Middle frontal gyrus (tissue), 1 donor: ENCODE data around the gene OSMR.

Source experiments
- DNase-seq: peaks from one replicate; pipeline ENCODE4 v3.0.0-alpha.2; 2015; ENCODE audit warnings: low spot score; ENCODE audit errors: extremely low spot score

OSMR gene

DNA sequence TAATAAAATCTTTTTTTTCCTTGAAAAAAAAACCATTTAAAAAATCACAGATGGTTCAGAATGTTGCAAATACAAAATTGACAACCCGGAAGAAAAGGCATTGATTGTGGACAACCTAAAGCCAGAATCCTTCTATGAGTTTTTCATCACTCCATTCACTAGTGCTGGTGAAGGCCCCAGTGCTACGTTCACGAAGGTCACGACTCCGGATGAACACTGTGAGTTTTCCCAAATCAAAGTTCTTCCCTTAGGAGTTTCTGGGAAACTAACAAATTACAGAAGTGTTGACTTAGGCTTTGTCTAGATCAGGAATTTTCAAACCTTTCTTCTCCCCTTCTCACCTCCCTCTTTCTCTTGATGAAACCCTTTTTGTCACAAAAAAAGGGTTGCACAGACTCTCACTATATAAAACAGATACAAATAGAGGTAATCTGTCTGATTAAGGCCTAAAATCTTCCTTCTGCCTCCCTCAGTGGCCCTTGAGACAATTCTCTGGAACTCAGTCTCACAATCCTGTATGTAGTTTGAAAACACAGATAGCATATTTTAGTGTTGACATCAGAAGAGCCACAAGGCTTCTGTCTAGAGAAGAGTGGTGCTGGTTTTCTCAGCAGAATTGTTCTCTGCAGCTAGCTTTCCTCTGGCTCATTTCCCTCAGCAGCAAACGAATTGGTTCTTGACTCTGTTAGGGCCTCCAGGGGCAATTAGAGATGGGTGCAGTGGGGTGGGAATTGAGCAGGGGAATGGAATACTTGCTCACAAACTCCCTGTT, 79.5 kb downstream of the OSMR start:
- no peak for DNase-seq

DNA sequence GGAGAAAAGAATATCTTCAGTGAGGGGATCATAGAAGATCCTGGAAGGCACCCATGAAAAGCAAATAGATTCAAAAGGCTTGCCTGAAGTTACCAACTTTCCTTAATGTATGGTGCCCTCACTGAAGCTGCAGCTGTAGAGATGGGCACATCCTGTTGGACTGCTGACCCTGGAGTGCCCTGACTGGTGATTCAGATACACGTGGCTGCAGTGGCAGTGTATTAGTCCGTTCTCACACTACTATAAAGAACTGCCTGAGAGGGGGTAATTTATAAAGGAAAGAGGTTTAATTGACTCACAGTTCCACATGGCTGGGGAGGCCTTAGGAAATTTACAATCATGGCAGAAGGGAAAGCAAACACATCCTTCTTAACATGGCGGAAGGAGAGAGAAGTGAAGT, 80.3 kb downstream of the OSMR start:
- no peak for DNase-seq

DNA sequence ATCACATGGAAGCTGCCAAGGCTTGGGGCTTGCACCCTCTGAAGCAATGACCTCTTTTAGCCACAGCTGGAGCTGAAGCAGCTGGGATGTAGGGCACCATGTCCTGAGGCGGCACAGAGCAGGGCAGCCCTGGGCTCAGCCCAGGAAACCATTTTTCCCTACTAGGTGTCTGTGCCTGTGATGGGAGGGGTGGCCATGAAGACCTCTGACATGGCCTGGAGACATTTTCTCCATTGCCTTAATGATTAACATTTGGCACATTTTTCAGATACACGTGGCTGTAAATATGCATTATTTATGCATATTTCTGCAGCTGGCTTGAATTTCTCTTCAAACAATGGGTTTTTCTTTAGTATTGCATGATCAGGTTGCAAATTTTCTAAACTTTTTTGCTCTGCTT, 81.7 kb downstream of the OSMR start:
- no peak for DNase-seq

DNA sequence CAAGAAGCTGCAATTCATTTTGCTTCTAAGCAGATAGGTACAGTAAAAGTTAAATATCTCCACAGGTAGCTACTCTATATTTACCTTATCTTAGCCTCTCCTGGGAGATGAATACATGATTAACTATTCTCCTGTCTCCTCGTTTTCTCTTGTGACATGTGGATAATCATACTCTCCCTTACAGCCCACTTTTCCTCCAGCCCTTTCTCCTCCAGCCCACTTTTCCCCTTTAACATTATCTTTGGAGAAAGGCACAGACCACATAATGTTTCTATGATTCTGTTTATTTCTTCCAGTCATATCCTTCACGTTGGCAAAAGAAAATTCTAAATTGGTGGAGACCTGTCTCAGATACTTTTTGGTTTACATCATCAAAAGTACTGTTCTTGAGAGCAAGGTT, 84.0 kb downstream of the OSMR start:
- DNase-seq: no peak

DNA sequence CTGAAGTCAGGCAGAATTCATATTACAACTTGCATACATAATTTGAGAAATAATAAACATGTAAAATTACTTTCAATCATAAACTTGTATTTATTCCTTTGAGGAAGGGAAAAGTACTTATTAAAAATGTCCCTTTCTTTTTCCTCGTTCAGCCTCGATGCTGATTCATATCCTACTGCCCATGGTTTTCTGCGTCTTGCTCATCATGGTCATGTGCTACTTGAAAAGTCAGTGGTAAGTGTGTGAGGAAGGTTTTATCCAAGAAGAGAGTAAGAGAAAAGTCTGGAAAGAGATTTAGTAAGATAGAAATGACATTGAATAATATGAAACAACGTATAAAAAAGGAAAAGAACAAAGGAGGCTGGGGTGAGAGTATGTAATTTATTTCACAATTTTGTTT, 85.9 kb downstream of the OSMR start:
- DNase-seq: no peak

DNA sequence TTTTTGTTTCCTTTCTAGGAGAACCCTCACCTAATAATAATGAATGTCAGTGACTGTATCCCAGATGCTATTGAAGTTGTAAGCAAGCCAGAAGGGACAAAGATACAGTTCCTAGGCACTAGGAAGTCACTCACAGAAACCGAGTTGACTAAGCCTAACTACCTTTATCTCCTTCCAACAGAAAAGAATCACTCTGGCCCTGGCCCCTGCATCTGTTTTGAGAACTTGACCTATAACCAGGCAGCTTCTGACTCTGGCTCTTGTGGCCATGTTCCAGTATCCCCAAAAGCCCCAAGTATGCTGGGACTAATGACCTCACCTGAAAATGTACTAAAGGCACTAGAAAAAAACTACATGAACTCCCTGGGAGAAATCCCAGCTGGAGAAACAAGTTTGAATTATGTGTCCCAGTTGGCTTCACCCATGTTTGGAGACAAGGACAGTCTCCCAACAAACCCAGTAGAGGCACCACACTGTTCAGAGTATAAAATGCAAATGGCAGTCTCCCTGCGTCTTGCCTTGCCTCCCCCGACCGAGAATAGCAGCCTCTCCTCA, 87.1 kb downstream of the OSMR start:
- no peak for DNase-seq

DNA sequence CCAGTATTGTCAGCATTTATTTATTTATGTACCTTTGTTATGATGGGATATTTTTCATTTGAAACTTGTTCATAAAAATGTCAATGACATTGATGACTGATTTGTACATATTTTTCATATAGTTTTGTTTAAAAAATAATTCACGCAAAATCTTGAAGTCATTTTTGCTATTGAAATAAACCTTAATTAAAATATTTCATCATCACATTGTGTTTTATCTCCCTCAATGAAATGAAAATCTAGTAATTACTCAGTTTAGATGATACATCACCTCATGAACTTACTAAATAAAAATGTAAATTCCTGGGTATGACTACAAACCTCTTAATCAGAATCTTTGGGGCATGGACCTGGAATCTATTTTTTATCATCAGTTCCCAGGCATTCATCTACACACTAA, 89.6 kb downstream of the OSMR start:
- no peak for DNase-seq

DNA sequence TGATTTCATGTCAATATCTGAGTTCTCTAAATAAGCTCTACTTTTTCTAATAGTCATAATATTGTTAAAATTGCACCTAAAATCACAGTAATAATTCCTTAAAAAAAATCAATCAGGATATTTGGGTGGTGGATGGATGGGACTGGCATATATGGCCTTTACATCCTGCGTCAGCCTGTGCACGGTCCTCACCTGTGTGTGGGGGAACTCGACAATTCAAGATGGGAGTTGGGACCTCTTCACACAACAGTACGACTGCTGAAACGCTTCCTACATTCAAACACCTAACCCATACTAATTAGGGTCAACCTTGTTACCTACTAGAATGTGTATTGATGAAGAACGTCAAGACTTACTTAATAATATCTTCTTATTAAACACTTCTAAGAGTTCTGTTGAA, 90.5 kb downstream of the OSMR start:
- DNase-seq: no peak

DNA sequence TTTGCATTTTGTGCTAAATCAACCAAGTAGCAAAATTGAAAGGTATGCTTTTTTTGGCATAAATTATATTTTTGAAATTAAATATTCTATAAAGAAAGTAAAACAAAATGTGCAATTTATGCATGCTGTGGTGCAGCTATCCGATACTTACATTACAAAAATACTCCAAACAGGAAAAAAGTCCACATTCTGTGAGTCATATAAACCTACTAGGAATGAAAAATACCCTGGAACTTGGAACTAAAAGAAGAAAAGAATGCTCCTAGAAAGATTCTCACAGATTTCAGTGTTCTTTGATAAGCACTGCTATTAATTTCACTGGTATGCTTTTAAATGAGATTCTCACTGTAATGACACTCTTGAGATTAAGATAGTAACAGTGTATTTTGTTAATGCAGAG, 92.6 kb downstream of the OSMR start:
- DNase-seq: no peak

DNA sequence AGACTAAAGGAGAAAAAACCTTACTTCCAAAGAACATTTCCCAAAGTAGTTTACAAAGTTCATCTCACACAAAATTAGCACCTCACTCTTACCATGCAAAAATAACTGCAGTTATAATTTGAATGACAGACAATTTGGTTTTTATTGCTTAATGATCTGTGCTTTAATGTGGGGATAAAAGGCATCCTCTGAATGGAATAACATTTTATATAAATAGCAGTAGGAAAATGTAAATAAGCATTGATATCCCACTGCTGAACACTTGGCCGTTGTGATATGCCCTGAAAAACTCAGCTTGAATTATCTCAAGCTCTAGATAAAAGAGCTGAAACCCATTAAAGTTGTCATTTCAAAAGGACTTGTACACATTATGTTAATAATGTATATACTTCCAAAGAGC, 93.2 kb downstream of the OSMR start:
- DNase-seq: no peak

DNA sequence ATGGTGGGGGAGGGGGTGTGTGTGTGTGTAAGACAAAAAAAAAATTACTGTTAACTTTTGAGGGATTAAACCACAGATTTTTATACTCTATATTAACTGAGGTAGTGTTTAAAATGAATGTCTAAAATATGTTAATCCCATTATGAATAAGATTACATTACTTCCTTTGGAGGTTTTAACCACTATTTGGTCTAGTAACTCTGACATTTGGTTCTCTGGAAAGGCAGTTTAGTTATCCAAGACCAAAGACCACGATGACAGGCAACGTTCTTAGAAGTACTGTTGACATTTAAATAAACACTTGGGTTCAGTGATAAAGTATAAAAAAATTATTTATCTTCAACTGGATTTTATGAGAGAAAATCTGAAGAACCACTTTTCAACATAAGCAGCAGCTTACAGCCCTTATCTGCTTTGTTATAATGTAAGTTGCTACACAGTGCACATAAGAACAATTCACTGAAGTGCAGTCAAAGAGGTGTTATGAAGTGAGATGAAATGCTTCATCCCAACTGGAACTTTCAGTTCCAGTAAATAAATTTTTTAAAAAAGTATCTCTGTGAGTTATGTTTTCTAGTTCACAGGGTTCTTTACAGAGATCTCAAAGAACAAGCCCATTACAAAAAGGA, 94.5 kb downstream of the OSMR start:
- no peak for DNase-seq

DNA sequence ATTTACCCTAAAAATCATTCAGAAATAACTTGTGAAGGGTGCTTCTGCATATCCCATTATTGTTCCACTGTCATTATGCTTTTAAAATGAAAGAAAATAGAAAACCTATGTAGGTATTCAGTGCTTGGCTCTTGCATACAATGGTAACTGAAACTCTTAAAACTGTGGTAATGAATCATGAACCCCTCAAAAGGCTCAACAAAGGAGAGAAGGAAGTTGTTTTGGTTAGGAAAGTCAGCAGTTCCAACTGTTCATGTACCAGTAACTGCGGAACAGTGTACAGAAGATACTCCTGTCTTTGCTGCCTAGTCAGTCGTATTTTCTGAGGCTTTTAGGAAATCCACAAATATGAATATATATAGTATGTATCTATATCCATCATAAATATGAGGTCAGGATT, 96.1 kb downstream of the OSMR start:
- no peak for DNase-seq

DNA sequence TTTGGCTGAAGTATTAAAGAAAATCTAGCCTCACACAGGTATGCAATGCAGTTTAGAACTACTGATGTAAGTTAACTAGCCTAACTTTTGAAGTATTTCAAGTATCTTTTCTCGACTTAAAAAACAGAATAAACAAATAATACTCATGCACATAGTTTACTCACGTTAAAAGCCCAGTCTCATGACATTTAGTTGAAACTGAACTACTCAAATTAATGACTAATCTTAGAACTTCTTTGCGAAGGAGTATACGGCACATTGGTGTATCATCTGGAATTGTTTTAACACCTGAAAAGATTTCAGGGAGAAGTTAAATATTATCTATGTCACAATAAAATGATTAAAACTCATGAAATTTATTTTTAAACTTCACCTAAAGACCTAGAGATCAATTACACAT, 98.5 kb downstream of the OSMR start:
- DNase-seq: no peak

DNA sequence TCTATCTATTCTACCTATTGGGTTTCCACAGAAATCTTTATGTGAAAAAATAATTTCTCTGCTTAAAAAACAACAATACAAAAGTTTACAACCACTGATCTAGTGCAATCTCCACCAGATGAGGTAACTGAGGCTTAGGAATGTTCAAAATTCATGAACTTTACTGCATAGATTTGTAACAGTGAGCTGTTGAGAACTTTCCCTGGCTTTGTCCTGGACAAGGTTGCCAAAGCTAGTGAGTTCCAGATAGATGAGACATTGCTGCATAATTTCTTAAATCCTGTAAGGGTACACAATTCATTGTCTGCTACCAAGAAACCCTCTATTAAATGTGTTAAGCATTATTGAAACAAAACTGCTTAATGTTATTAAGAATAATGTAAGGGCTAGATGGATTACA, 102.7 kb downstream of the OSMR start:
- DNase-seq: no peak

DNA sequence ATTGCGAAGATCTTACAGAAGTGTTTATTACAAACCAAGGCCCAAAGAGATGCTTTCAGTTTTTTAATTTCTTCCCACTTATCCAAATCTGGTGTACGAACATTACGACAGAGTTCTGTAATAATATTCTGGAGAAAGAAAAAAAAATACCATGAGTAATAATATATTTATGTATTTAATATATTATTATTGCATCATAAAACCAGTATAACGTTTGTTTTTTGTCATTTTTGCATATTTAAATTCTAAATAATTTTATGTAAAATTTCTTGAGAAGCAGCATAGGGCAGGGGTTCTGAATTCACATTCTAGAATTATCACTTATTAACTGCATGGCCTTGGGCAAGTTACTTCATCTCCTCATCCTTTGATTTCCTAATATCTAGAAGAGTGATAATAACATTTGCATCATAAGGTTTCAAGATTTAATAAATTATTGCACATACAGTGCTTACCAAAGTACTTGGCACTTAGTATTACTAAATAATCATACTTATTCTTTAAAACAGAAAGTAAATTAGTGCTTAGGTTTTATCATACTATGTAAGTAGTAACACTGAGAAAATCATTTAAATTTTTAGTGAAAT, 107.7 kb downstream of the OSMR start:
- no peak for DNase-seq

DNA sequence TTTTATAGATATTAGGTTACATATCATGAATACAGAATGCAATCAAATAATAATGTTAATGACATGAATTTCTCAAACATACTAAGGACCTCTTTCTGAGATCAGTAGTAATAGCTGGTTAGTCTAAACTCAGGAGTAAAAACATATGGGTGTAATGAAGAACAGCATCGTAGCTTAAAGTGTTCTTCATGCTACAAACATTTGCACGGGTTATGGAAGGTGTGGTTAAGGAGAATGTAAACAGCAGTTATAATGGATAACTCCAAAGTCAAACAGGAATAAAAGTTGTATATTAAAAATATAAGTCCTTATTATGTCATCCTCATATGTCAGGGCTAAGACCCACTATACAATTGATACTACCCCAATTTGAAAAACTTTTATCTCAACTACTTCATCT, 115.9 kb downstream of the OSMR start:
- DNase-seq: no peak

DNA sequence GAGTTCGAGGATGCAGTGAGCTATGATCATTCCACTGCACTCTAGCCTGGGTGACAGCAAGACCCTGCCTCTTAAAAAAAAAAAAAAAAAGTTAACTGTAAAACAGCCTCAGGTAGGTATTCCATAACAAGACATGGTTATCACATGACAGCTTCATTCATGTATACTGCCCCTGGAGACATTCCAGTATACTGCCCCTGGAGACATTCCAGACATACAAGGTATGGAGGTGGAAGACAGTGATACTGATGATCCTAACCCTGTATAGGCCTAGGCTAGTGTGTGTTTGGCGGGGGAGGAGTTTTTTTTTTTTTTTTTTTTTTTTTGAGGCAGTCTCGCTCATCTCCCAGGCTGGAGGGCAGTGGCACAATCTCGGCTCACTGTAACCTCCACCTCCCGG, 122.9 kb downstream of the OSMR start:
- DNase-seq: no peak

DNA sequence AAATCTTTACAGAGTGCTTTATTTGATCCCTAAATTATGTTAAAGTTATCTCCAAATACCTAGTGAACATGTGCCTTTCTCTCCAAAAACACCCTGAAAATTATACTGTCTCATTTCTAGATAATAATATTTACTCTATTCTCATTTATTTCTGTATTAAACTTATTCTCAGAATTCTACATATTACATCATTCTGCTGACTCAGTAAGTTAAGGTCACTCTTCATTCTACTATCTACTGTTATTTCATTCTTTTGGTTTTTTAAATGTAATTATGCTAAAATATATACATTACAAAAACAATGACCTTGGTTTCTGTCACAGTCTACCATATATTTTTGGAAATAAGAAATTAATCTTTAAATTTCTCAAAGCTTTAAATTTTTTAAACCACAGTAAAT, 132.2 kb downstream of the OSMR start:
- DNase-seq: no peak

DNA sequence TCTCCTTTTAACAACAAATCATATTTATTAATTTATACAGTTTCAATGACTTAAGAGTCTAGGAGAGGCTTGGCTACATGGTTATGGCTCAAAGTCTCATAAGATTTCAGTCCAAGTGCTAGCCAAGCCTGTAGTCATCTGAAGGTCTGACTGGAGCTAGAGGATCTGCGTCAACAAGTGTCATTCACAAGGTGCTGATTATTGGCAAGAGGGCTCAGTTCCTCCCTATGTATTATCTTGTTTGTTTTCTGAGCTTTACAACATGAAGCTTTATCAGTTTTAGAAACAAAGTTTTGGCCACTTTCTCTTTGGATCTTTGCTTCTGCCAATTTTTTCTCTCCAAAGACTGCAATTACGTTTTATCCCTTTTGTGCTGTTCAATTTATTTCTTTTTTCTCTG, 133.7 kb downstream of the OSMR start:
- no peak for DNase-seq
